ENCODE data around the gene FAF1. TPM values are rescaled to one million over a fixed set of nuclear protein-coding genes. Genes with fewer than 3 reads are reported as not detected.

The FAF1 gene
- total and polyA plus RNA-seq, 2 of the 8 experiments (the other 6 are each of a cell fraction or from before 2014, with no cell fraction given): 10.8 to 65.9 TPM

GRCh38 chr1:50665413-50665812 is 294.7 kb downstream of the FAF1 start:
- Histone ChIP-seq H3K9me3 (ENCODE audit: insufficient read depth in 2 of 2, low read depth in 1 of 2, low read length in 1 of 2) (no peaks in the 10 kb centered on the region), H3K4me1 (replicated peaks in 1 of 4; ENCODE audit: control insufficient read depth in 3 of 4, insufficient read depth in 4 of 4, low read length in 3 of 4) (peaks cover 0 to 5% (median 1%) of the 10 kb centered on the region in 4 experiments; a peak in 2 of 7 replicates), H2BK12ac (ENCODE audit: low read depth, low read length) (no peak overlapping the region), H3K27ac (ENCODE audit: low read depth, low read length) (no peak overlapping the region), H2BK20ac (ENCODE audit: low read length) (no peak overlapping the region), H3K4me2 (ENCODE audit: insufficient read depth in 1 of 2, low read depth in 2 of 2, low read length in 2 of 2) (no peak overlapping the region), H3K4ac (replicated peaks; ENCODE audit: insufficient read length, low read depth, low read length) (no peak overlapping the region), H2BK15ac (ENCODE audit: low read length) (no peak overlapping the region), H4K91ac (replicated peaks; ENCODE audit: insufficient read length, low read length) (no peak overlapping the region), H4K20me1 (replicated peaks in 1 of 2; ENCODE audit: control insufficient read depth in 1 of 2, insufficient read depth in 2 of 2, low read length in 2 of 2) (no peaks in the 10 kb centered on the region), H3K14ac (ENCODE audit: insufficient read length) (no peak overlapping the region), H3K79me1 (ENCODE audit: low read depth, low read length) (no peaks in the 10 kb centered on the region), H3K36me3 (ENCODE audit: control insufficient read depth in 2 of 4, insufficient read depth in 4 of 4, low read length in 3 of 4) (no peaks in the 10 kb centered on the region), H3K23ac (ENCODE audit: insufficient read length) (no peak overlapping the region), H4K5ac (ENCODE audit: insufficient read length, low read depth, low read length) (no peak overlapping the region), H3K23me2 (ENCODE audit: low read depth, low read length) (no peaks in the 10 kb centered on the region), H2AK5ac (ENCODE audit: low read depth, low read length) (no peak overlapping the region), H2BK120ac (replicated peaks; ENCODE audit: low read depth, low read length) (no peak overlapping the region), H3K18ac (ENCODE audit: extremely low read depth, low read length) (no peak overlapping the region), H3K4me3 (ENCODE audit: extremely low read depth in 1 of 4, insufficient read depth in 2 of 4, low read depth in 3 of 4, low read length in 4 of 4) (no peak overlapping the region), H3K56ac (replicated peaks; ENCODE audit: insufficient read length, low read depth, low read length) (no peak overlapping the region), H2AFZ (ENCODE audit: low read length) (no peak overlapping the region), H3K27me3 (replicated peaks in 1 of 4; ENCODE audit: control insufficient read depth in 3 of 4, extremely low read depth in 1 of 4, insufficient read depth in 3 of 4, low read length in 3 of 4) (no peaks in the 10 kb centered on the region), H3K79me2 (ENCODE audit: control insufficient read depth in 1 of 2, insufficient read depth in 2 of 2, low read length in 2 of 2) (no peaks in the 10 kb centered on the region), H4K8ac (ENCODE audit: extremely low read depth, insufficient read depth, low read length) (no peak overlapping the region), H2BK5ac (ENCODE audit: low read depth, low read length) (no peak overlapping the region), H3K9ac (replicated peaks in 1 of 4; ENCODE audit: extremely low read depth in 1 of 4, low read depth in 3 of 4, low read length in 3 of 4) (no peak overlapping the region)
- FAIRE-seq (no peak), DNase-seq (ENCODE audit: low read depth in 1 of 2, low spot score in 2 of 2) (no peak)
- WGBS, 2 experiments (ENCODE audit: extremely low coverage in 1 of 2, insufficient coverage in 1 of 2, insufficient read length in 1 of 2, insufficient replicate concordance in 2 of 2, low coverage in 1 of 2, low lambda C conversion rate in 2 of 2, missing lambda C conversion rate in 1 of 2): 91% methylated on average over 2 of the region's 2 CpGs; no CpG with 5 or more reads in 1 of the 2 experiments
- CTCF ChIA-PET (ENCODE audit: partially characterized antibody): interaction anchor here (1.2 to 1.3 kb wide), 2 partner anchors 12 to 39 kb away, joined by 3 read pairs; no protein-coding TSS in a partner anchor
- POLR2A ChIA-PET (ENCODE audit: partially characterized antibody): no interaction called here
- TF ChIP-seq ATF2 (IDR thresholded peaks at IDR 0.05; ENCODE audit: low read length) (no peak), TAF7 (optimal IDR thresholded peaks at IDR 0.05; ENCODE audit: borderline replicate concordance, low read depth, low read length) (no peak), TAF1 (IDR thresholded peaks at IDR 0.05; ENCODE audit: low read depth, low read length) (no peak), JUND (IDR thresholded peaks at IDR 0.05; ENCODE audit: low read length) (no peak), RXRA (IDR thresholded peaks at IDR 0.05; ENCODE audit: insufficient read depth, low read depth, low read length) (no peak), EP300 (IDR thresholded peaks at IDR 0.05; ENCODE audit: borderline replicate concordance in 1 of 2, low read depth in 2 of 2, low read length in 2 of 2) (no peak), SRF (IDR thresholded peaks at IDR 0.05; ENCODE audit: low read depth, low read length) (no peak), CHD2 (IDR thresholded peaks at IDR 0.05; ENCODE audit: low read length) (no peak), SIN3A (conservative IDR thresholded peaks at IDR 0.05 in 1 of 2, IDR thresholded peaks at IDR 0.05 in 1 of 2; ENCODE audit: low read depth in 1 of 2, low read length in 2 of 2) (no peak), ASH2L (IDR thresholded peaks at IDR 0.05; ENCODE audit: low read length) (no peak), YY1 (IDR thresholded peaks at IDR 0.05; ENCODE audit: low read depth, low read length) (no peak), MAFK (IDR thresholded peaks at IDR 0.05; ENCODE audit: low read depth, low read length) (no peak)

Data from H1 (cell line).